WTC11 (cell line): ENCODE measurements around the gene ZNF341. TPM values are rescaled to one million over a fixed set of nuclear protein-coding genes. Genes with fewer than 3 reads are reported as not detected.

Source experiments
- ATAC-seq: fragments of 200-7000 bp; cut with Tn5 transposase; 2 replicates; pipeline ENCODE4 v1.10.0; 2021; ENCODE audit warnings: mild to moderate bottlenecking, moderate library complexity
- CTCF ChIA-PET: fragments of 300-600 bp; sonication (Branson Sonifier 250); formaldehyde crosslinking; loops from one replicate; lab custom pipeline; 2021; ENCODE audit warnings: antibody characterized with exemption; lab: Charles Lee
- POLR2A ChIA-PET: fragments of 350-600 bp; sonication (Branson Sonifier 250); formaldehyde crosslinking; loops from one replicate; lab custom pipeline; 2021; ENCODE audit warnings: antibody characterized with exemption; lab: Charles Lee
- DNase-seq: peaks from one replicate; pipeline ENCODE4 v3.0.0; 2021; ENCODE audit warnings: low spot score
- H3K27ac Mint-ChIP-seq: 2 replicates; pipeline ENCODE4 v1.8.0; 2021; ENCODE audit warnings: mixed read lengths
- H3K27me3 Mint-ChIP-seq: 2 replicates; pipeline ENCODE4 v1.8.0; 2021; ENCODE audit warnings: low read depth, mild to moderate bottlenecking, moderate library complexity, mixed read lengths
- H3K36me3 Mint-ChIP-seq: 2 replicates; pipeline ENCODE4 v1.8.0; 2021; ENCODE audit warnings: mixed read lengths
- H3K4me1 Mint-ChIP-seq: 2 replicates; pipeline ENCODE4 v1.8.0; 2022; ENCODE audit warnings: mixed read lengths
- H3K4me3 Mint-ChIP-seq: 2 replicates; pipeline ENCODE4 v1.8.0; 2021; ENCODE audit warnings: mild to moderate bottlenecking, moderate library complexity, mixed read lengths
- H3K9me3 Mint-ChIP-seq: 2 replicates; pipeline ENCODE4 v1.8.0; 2021; ENCODE audit warnings: mixed read lengths
- ATF2 ChIP-seq: sonication (generic); formaldehyde crosslinking; IDR thresholded peaks from 2 replicates; pipeline ENCODE4 v1.8.1; 2022; ENCODE audit warnings: low read depth, missing genetic modification reagents, borderline replicate concordance
- CDX4 ChIP-seq: fragments of 250-450 bp; sonication (Bioruptor Pico); IDR thresholded peaks from 2 replicates; pipeline ENCODE4 v1.9.0; 2021; ENCODE audit warnings: moderate library complexity, mild to moderate bottlenecking, inconsistent platforms, borderline replicate concordance
- CREB1 ChIP-seq: sonication (generic); formaldehyde crosslinking; IDR thresholded peaks from 2 replicates; pipeline ENCODE4 v1.8.0; 2023; ENCODE audit warnings: mild to moderate bottlenecking, missing genetic modification reagents
- CREM ChIP-seq: sonication (generic); formaldehyde crosslinking; IDR thresholded peaks from 2 replicates; pipeline ENCODE4 v1.8.1; 2022; ENCODE audit warnings: mild to moderate bottlenecking, missing genetic modification reagents, moderate library complexity
- E2F4 ChIP-seq: sonication (generic); formaldehyde crosslinking; IDR thresholded peaks from 2 replicates; pipeline ENCODE4 v1.8.1; 2022; ENCODE audit warnings: low read depth, mild to moderate bottlenecking, moderate library complexity, missing genetic modification reagents, borderline replicate concordance
- ETV6 ChIP-seq: sonication (generic); formaldehyde crosslinking; IDR thresholded peaks from 2 replicates; pipeline ENCODE4 v1.8.1; 2022; ENCODE audit warnings: mild to moderate bottlenecking, missing genetic modification reagents
- FOXK1 ChIP-seq: sonication (generic); formaldehyde crosslinking; IDR thresholded peaks from 2 replicates; pipeline ENCODE4 v1.8.0; 2022; ENCODE audit warnings: mild to moderate bottlenecking, moderate library complexity, missing genetic modification reagents
- FOXP4 ChIP-seq: sonication (generic); formaldehyde crosslinking; IDR thresholded peaks from 2 replicates; pipeline ENCODE4 v1.8.0; 2022; ENCODE audit warnings: mild to moderate bottlenecking, missing genetic modification reagents
- GABPB1 ChIP-seq: sonication (generic); formaldehyde crosslinking; IDR thresholded peaks from 2 replicates; pipeline ENCODE4 v1.8.1; 2023; ENCODE audit warnings: mild to moderate bottlenecking, missing genetic modification reagents
- HMGXB4 ChIP-seq: sonication (generic); formaldehyde crosslinking; IDR thresholded peaks from 2 replicates; pipeline ENCODE4 v1.8.1; 2023; ENCODE audit warnings: mild to moderate bottlenecking, moderate library complexity, missing genetic modification reagents
- JUN ChIP-seq: sonication (generic); formaldehyde crosslinking; IDR thresholded peaks from 2 replicates; pipeline ENCODE4 v1.8.0; 2023; ENCODE audit warnings: mild to moderate bottlenecking, missing genetic modification reagents
- KAT7 ChIP-seq: sonication (generic); formaldehyde crosslinking; IDR thresholded peaks from 2 replicates; pipeline ENCODE4 v1.8.1; 2023; ENCODE audit warnings: missing genetic modification reagents, mild to moderate bottlenecking, borderline replicate concordance
- MAX ChIP-seq: sonication (generic); formaldehyde crosslinking; IDR thresholded peaks from 2 replicates; pipeline ENCODE4 v1.8.0; 2022; ENCODE audit warnings: mild to moderate bottlenecking, missing genetic modification reagents
- MLX ChIP-seq: sonication (generic); formaldehyde crosslinking; IDR thresholded peaks from 2 replicates; pipeline ENCODE4 v1.8.1; 2023; ENCODE audit warnings: mild to moderate bottlenecking, missing genetic modification reagents, moderate library complexity
- NFYB ChIP-seq: sonication (generic); formaldehyde crosslinking; conservative IDR thresholded peaks from 2 replicates; pipeline ENCODE4 v1.8.0; 2022; ENCODE audit warnings: low read depth, missing genetic modification reagents
- NR2C2 ChIP-seq: sonication (generic); formaldehyde crosslinking; IDR thresholded peaks from 2 replicates; pipeline ENCODE4 v1.8.0; 2022; ENCODE audit warnings: mild to moderate bottlenecking, missing genetic modification reagents
- TCF7 ChIP-seq: sonication (generic); formaldehyde crosslinking; IDR thresholded peaks from 2 replicates; pipeline ENCODE4 v1.8.0; 2022; ENCODE audit warnings: mild to moderate bottlenecking, low read depth, missing genetic modification reagents, moderate library complexity
- TEAD1 ChIP-seq: sonication (generic); formaldehyde crosslinking; IDR thresholded peaks from 2 replicates; pipeline ENCODE4 v1.8.0; 2022; ENCODE audit warnings: mild to moderate bottlenecking, missing genetic modification reagents
- USF2 ChIP-seq: sonication (generic); formaldehyde crosslinking; IDR thresholded peaks from 2 replicates; pipeline ENCODE4 v1.8.1; 2023; ENCODE audit warnings: mild to moderate bottlenecking, missing genetic modification reagents, moderate library complexity
- ZBTB21 ChIP-seq: sonication (generic); formaldehyde crosslinking; IDR thresholded peaks from 2 replicates; pipeline ENCODE4 v1.8.1; 2023; ENCODE audit warnings: mild to moderate bottlenecking, missing genetic modification reagents, borderline replicate concordance
- ZNF121 ChIP-seq: sonication (generic); formaldehyde crosslinking; IDR thresholded peaks from 2 replicates; pipeline ENCODE4 v1.8.0; 2023; ENCODE audit warnings: missing genetic modification reagents
- ZSCAN18 ChIP-seq: fragments of 250-450 bp; sonication (Bioruptor Pico); IDR thresholded peaks from 2 replicates; pipeline ENCODE4 v2.1.2; 2022; ENCODE audit warnings: mild to moderate bottlenecking, moderate library complexity
- total RNA-seq: library from RNA; stranded (reverse); gene quantifications from 3 replicates; pipeline ENCODE4 v1.2.3, GENCODE V29; 2021

ZNF341 gene
- total RNA-seq, 1 experiment from 2014 or later = 9.6 TPM

GRCh38 chr20:33810885-33811775 is 79.3 kb downstream of the ZNF341 start, which contains the start of gene CHMP4B:
CHMP4B (plus strand) TSS chr20:33811348; CDS start chr20:33811469, 121 bp downstream.
- Mint-ChIP-seq H3K27me3 (no peaks in the 10 kb centered on the region), H3K36me3 (no peaks in the 10 kb centered on the region), H3K9me3 (no peaks in the 10 kb centered on the region), H3K4me1 (peaks cover 15% of the 10 kb centered on the region), H3K4me3 (peak within 1 kb of the TSS; percentile 92), H3K27ac (peak within 1 kb of the TSS; percentile 89)
- DNase-seq (peak; percentile 99), ATAC-seq (peak; percentile 94)
- POLR2A ChIA-PET = interaction anchor here (0.7 to 1.6 kb wide), 5 partner anchors 15 to 301 kb away, joined by 3 to 5 read pairs (median 3); partner anchors contain the start of genes EIF2S2 and RALY
- CTCF ChIA-PET = interaction anchor here (1.0 to 3.6 kb wide), 4 partner anchors 19 to 122 kb away, joined by 3 to 22 read pairs (median 10); no protein-coding TSS in a partner anchor
- TF ChIP-seq E2F4 (CRISPR knock-in tag) (no peak; the same call in 1 of the 2 replicates), TEAD1 (CRISPR knock-in tag) (peak; percentile 10; the same call in 1 of the 2 replicates), ZBTB21 (CRISPR knock-in tag) (no peak), ZSCAN18 (CRISPR knock-in tag) (0 out of 2 replicates have a peak, but pooled peaks have one; percentile 22), HMGXB4 (CRISPR knock-in tag) (0 out of 2 replicates have a peak, but pooled peaks have one; percentile 72), GABPB1 (CRISPR knock-in tag) (peak; percentile 87), MLX (no peak), MAX (no peak; the same call in 1 of the 2 replicates), FOXK1 (CRISPR knock-in tag) (peak; percentile 85), NFYB (CRISPR knock-in tag) (no peak), KAT7 (0 out of 2 replicates have a peak, but pooled peaks have one; percentile 14), CDX4 (CRISPR knock-in tag) (no peak), FOXP4 (CRISPR knock-in tag) (peak; percentile 55; the same call in 1 of the 2 replicates), TCF7 (CRISPR knock-in tag) (0 out of 2 replicates have a peak, but pooled peaks have one; percentile 64), CREM (CRISPR knock-in tag) (peak; percentile 95), USF2 (CRISPR knock-in tag) (peak; percentile 45), JUN (CRISPR knock-in tag) (no peak), ETV6 (CRISPR knock-in tag) (peak; percentile 49; the same call in 1 of the 2 replicates), CREB1 (CRISPR knock-in tag) (0 out of 2 replicates have a peak, but pooled peaks have one; percentile 49), ATF2 (CRISPR knock-in tag) (no peak), NR2C2 (peak; percentile 100), ZNF121 (CRISPR knock-in tag) (0 out of 2 replicates have a peak, but pooled peaks have one; percentile 9)
